B cell (primary cell): Measurements from ENCODE around the gene ADCY10.

Source experiments
- CTCF ChIP-seq: fragments of 200-600 bp; IDR thresholded peaks from one replicate; pipeline ENCODE4 v1.8.0; 2022; ENCODE audit warnings: antibody characterized with exemption, mild to moderate bottlenecking
- EZH2 ChIP-seq: IDR thresholded peaks from 2 replicates; pipeline ENCODE4 v1.6.1; 2012; ENCODE audit warnings: borderline replicate concordance, low read depth, mild to moderate bottlenecking, moderate library complexity, low read length; ENCODE audit not compliant: insufficient read depth, poor library complexity, severe bottlenecking

- no peak for TF ChIP-seq CTCF
- no peak for TF ChIP-seq EZH2
Observed at GRCh38 chr1:167800251-167800650, 113.7 kb downstream of the ADCY10 start.
